Measurements from ENCODE around the gene ZNF296.

Gene ZNF296

DNA sequence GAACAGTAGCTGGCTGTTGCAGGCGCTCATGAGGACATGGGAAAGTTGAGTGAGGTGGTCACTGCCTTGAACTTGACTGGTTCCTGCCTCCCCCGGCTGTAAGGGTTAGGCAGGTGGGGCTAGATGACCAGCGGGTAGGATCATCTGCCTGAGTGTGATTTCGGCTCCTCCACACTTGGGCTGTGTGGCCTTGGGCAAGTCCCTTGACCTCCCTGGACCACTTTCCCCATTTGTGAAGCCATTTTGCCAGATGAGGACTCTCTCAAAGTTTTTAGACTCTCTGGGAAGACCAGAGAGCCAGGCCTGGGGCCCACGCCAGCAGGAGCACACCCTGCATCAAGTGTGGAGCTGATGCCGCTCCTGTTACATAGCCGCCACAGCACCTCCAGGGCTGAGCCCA is 26.2 kb upstream of the ZNF296 start:
- peaks cover 32 to 33% of the 10 kb centered on the region in 2 donors for H3K4me1 ChIP-seq (ENCODE audit: control insufficient read depth in 1 of 2, insufficient read depth in 2 of 2, low read length in 2 of 2)
- no peaks in the 10 kb centered on the region for H3K9me3 ChIP-seq (ENCODE audit: control insufficient read depth in 1 of 2, low read length in 2 of 2)
- H3K27me3 ChIP-seq (ENCODE audit: low read depth, low read length) = no peaks in the 10 kb centered on the region
- H3K27ac ChIP-seq (ENCODE audit: low read length) = no peak overlapping the region
- H3K36me3 ChIP-seq (ENCODE audit: control insufficient read depth in 1 of 2, insufficient read depth in 2 of 2, low read length in 2 of 2) = no peaks in the 10 kb centered on the region
- H3K4me3 ChIP-seq (ENCODE audit: low read depth in 1 of 2, low read length in 2 of 2) = no peak overlapping the region

DNA sequence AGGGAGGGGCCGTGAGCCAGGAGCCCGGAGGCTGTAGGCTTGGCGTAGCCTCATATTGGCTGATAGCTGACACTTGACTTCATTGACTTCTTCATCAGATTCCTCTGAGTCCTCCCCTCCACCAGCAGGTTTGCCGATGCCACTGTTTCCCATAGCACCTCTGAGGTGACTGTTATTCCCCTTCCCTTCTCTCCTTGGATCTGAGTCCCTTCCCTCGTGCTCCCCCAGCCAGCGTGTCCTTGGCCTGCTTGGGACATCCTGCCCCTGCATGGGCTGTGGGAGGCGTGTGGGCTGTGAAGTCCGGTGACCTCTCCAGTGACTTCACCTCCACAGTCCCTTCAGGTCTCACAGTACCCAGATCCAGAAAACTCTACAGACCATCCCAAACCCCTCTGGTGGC is 25.5 kb upstream of the ZNF296 start:
- peaks cover 33 to 37% of the 10 kb centered on the region in 2 donors for H3K4me1 ChIP-seq (ENCODE audit: control insufficient read depth in 1 of 2, insufficient read depth in 2 of 2, low read length in 2 of 2)
- no peak overlapping the region for H3K27ac ChIP-seq (ENCODE audit: low read length)
- H3K9me3 ChIP-seq (ENCODE audit: control insufficient read depth in 1 of 2, low read length in 2 of 2) = no peaks in the 10 kb centered on the region
- no peaks in the 10 kb centered on the region for H3K27me3 ChIP-seq (ENCODE audit: low read depth, low read length)
- H3K36me3 ChIP-seq (ENCODE audit: control insufficient read depth in 1 of 2, insufficient read depth in 2 of 2, low read length in 2 of 2) = no peaks in the 10 kb centered on the region
- H3K4me3 ChIP-seq (ENCODE audit: low read depth in 1 of 2, low read length in 2 of 2) = no peak overlapping the region

DNA sequence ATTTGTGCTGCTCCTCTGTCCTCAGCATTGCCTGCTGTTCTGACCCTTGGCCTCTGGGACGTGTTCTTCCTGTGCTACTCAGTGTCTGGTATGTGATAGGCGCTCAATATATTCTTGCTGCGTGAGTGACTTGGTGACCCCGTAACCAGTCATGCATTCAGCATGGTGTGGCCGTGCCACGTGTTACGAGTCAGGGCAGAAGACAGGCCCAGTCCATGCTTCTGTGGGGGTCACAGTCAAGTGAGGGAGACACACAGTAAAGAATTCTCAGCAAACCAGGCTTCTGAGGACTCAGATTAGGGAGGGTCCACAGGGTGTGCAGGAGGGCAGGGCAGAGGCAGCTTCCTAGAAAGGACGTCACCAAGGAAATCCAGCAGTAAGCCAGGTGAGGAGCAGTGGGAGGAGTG is 24.6 kb upstream of the ZNF296 start:
- H3K27ac ChIP-seq (ENCODE audit: low read length) = no peak overlapping the region
- H3K4me1 ChIP-seq (ENCODE audit: control insufficient read depth in 1 of 2, insufficient read depth in 2 of 2, low read length in 2 of 2) = peaks cover 33 to 45% of the 10 kb centered on the region in 2 donors

DNA sequence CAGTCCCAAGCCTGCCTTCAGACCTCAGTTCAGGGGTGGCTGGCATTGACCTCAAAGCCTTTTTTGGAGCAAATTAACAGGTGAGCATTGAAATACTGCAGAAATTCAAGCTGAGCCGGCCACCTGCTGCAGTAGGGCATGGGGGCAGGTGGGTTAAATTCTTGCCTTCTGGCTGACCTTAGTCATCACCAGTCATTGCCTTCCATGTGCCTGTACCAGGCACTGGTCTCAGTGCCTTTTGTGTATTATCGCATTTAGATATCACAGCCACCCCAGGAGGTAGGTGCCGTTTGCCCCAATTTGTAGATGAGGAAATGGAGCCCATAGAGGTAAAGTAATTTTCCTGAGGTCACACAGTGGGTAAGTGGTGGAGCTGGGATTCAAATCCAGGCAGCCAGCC is 23.9 kb upstream of the ZNF296 start:
- no peak overlapping the region for H3K4me3 ChIP-seq (ENCODE audit: low read depth in 1 of 2, low read length in 2 of 2)
- no peaks in the 10 kb centered on the region for H3K36me3 ChIP-seq (ENCODE audit: control insufficient read depth in 1 of 2, insufficient read depth in 2 of 2, low read length in 2 of 2)
- H3K27ac ChIP-seq (ENCODE audit: low read length) = peak overlapping the region; percentile 19
- no peaks in the 10 kb centered on the region for H3K9me3 ChIP-seq (ENCODE audit: control insufficient read depth in 1 of 2, low read length in 2 of 2)
- H3K4me1 ChIP-seq (ENCODE audit: control insufficient read depth in 1 of 2, insufficient read depth in 2 of 2, low read length in 2 of 2) = peaks cover 33 to 51% of the 10 kb centered on the region in 2 donors
- no peaks in the 10 kb centered on the region for H3K27me3 ChIP-seq (ENCODE audit: low read depth, low read length)

More for the DNA sequence above, 24.6 kb upstream of the ZNF296 start:
- Histone ChIP-seq H3K4me3 (ENCODE audit: low read depth in 1 of 2, low read length in 2 of 2) (no peak overlapping the region), H3K36me3 (ENCODE audit: control insufficient read depth in 1 of 2, insufficient read depth in 2 of 2, low read length in 2 of 2) (no peaks in the 10 kb centered on the region), H3K9me3 (ENCODE audit: control insufficient read depth in 1 of 2, low read length in 2 of 2) (no peaks in the 10 kb centered on the region), H3K27me3 (ENCODE audit: low read depth, low read length) (no peaks in the 10 kb centered on the region)

DNA sequence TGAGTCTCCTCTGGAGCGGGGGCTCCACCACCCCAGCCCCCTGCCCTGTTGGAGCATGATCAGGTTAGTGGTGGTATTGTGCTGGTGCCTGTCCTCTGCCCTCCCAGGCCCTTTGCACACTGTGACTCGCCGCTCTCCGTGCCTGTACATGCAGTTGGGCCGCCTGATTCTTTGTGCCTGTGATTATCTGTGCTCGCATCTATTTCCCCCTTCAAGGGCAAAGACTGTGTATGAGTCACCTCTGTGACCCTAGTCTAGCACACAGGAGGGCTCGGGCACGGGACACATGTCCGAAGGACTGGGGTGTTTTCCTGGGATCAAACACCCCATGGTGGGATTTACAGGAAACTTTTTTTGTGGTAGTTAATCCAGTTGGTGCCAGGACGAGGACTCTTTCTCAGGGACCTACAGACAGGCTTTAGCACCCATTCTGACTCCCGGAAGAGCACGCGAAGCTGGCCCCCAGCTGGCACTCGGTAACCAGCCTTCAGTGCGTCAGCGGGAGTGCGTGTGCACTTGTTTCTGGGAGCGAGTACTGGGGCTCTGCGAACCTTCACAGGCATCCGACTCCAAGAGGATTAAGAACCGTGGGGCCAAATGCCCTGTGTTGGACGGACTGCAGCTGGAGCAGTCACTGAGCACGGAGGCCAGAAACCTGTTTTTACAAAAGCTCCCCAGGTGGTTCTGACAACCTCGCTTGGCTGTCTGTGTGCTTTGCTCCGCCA is 23.4 kb upstream of the ZNF296 start:
- H3K4me1 ChIP-seq (ENCODE audit: control insufficient read depth in 1 of 2, insufficient read depth in 2 of 2, low read length in 2 of 2) = peaks cover 28 to 56% of the 10 kb centered on the region in 2 donors
- no peaks in the 10 kb centered on the region for H3K9me3 ChIP-seq (ENCODE audit: control insufficient read depth in 1 of 2, low read length in 2 of 2)

DNA sequence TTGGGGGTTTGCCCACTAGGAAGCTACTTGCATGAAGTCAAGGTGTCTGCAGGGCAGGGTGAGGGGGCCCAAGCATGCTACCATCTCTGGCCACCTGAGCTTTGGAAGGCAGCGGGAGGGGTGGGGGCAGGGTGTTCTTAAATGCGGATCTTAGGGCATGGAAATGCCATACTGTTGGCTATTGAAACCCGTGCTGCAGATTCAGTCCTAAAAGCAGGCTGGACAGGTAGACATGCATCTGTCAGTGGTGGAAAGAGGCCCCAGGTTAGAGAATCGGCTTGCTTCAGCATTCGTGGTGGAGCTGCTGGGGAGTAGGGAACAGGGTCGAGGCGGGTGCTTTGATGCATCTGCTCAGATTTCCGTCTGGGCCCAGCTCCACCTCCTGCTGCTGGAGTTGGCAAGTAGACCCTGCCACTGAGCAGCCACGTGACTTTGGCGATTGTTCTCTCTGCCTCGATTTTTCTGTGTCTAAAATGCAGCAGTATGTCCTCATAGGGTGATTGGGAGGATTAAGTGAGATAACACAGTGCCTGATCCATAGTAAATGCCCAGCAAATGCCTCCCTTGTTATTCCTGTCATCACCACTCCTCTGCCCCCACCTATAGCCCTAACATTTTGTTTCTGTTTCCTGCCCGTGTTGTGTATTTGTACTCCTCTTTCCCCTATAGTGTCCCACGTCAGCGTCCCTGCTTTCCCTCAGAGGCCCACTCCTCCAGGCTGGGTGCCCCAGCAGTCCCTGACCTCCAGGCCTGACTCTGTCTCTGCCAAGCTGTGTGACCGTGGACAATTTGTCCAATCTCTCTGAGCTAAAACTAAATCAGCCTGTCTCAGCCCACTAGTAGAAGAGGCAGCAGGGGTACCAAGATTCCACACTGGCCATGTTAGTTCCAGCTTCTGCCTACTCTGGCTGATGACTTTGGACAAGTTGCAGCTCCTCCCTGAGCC is 22.5 kb upstream of the ZNF296 start:
- Histone ChIP-seq H3K27ac (ENCODE audit: low read length) (peak overlapping the region; percentile 19), H3K4me1 (ENCODE audit: control insufficient read depth in 1 of 2, insufficient read depth in 2 of 2, low read length in 2 of 2) (peaks cover 27 to 56% of the 10 kb centered on the region in 2 donors), H3K4me3 (ENCODE audit: low read depth in 1 of 2, low read length in 2 of 2) (peak overlapping the region in 1 of 2 donors; percentile 9), H3K9me3 (ENCODE audit: control insufficient read depth in 1 of 2, low read length in 2 of 2) (no peaks in the 10 kb centered on the region), H3K36me3 (ENCODE audit: control insufficient read depth in 1 of 2, insufficient read depth in 2 of 2, low read length in 2 of 2) (no peaks in the 10 kb centered on the region), H3K27me3 (ENCODE audit: low read depth, low read length) (no peaks in the 10 kb centered on the region)

More for the DNA sequence above, 23.4 kb upstream of the ZNF296 start:
- Histone ChIP-seq H3K27me3 (ENCODE audit: low read depth, low read length) (no peaks in the 10 kb centered on the region), H3K27ac (ENCODE audit: low read length) (peak overlapping the region; percentile 19), H3K36me3 (ENCODE audit: control insufficient read depth in 1 of 2, insufficient read depth in 2 of 2, low read length in 2 of 2) (no peaks in the 10 kb centered on the region), H3K4me3 (ENCODE audit: low read depth in 1 of 2, low read length in 2 of 2) (no peak overlapping the region)

DNA sequence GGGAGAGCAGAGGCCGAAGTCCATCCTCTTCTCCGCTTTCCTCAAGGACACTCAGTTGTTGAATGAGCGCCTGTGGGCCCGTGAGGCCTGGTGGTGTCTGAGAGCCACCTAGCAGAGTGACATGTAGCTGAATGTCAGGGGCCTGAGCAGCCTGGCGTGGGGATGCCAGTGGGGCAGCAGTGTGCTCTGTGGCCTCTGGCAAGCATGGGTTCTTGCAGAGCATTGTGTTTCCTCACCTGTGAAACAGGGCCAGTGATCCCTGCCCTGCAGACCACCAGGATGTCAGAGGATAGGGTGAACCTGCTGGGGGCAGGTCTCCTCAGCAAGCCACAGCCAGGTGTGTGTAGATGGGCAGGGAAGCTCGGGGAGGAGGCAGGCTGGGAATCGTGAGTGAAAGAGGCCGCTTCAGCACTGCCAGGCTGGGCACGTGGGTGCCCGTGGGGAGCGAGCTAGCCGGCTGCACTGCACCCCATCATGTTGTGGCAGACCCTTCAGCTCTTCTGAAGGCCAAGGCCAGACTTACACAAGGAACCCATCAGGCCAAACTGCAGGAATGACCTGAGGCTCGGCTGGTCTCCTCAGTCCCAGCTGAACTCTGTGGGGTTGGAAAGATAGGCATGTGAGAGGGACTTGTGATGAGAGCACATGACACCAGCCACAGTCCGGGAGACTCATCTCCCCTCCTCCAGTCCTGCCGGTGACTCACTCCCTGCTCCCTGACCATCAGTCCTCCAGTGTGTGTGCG is 21.7 kb upstream of the ZNF296 start:
- Histone ChIP-seq H3K9me3 (ENCODE audit: control insufficient read depth in 1 of 2, low read length in 2 of 2) (no peaks in the 10 kb centered on the region), H3K27ac (ENCODE audit: low read length) (peak overlapping the region; percentile 52), H3K4me3 (ENCODE audit: low read depth in 1 of 2, low read length in 2 of 2) (peak overlapping the region in 1 of 2 donors; percentile 9), H3K27me3 (ENCODE audit: low read depth, low read length) (no peaks in the 10 kb centered on the region), H3K4me1 (ENCODE audit: control insufficient read depth in 1 of 2, insufficient read depth in 2 of 2, low read length in 2 of 2) (peaks cover 25 to 57% of the 10 kb centered on the region in 2 donors), H3K36me3 (ENCODE audit: control insufficient read depth in 1 of 2, insufficient read depth in 2 of 2, low read length in 2 of 2) (no peaks in the 10 kb centered on the region)

DNA sequence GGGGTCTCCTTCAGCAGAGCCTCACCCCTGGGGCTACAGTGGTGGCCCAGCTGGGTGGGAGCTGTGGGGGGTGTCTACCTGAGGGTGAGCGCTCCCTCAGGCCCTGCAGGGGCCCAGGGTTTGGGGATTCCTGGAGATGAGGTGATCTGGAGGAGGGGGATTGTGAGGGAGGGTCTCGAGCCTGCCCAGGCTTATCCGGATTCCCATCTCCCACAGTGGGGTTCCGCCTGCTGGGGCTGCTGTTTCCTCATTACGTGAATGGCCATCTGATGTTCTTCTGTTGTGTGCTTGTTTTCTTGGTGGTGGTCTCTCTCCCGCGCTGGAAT is 21.1 kb upstream of the ZNF296 start:
- Histone ChIP-seq H3K36me3 (ENCODE audit: control insufficient read depth in 1 of 2, insufficient read depth in 2 of 2, low read length in 2 of 2) (no peaks in the 10 kb centered on the region), H3K4me1 (ENCODE audit: control insufficient read depth in 1 of 2, insufficient read depth in 2 of 2, low read length in 2 of 2) (peaks cover 25 to 57% of the 10 kb centered on the region in 2 donors), H3K4me3 (ENCODE audit: low read depth in 1 of 2, low read length in 2 of 2) (no peak overlapping the region), H3K27me3 (ENCODE audit: low read depth, low read length) (no peaks in the 10 kb centered on the region), H3K9me3 (ENCODE audit: control insufficient read depth in 1 of 2, low read length in 2 of 2) (no peaks in the 10 kb centered on the region), H3K27ac (ENCODE audit: low read length) (peak overlapping the region; percentile 52)

DNA sequence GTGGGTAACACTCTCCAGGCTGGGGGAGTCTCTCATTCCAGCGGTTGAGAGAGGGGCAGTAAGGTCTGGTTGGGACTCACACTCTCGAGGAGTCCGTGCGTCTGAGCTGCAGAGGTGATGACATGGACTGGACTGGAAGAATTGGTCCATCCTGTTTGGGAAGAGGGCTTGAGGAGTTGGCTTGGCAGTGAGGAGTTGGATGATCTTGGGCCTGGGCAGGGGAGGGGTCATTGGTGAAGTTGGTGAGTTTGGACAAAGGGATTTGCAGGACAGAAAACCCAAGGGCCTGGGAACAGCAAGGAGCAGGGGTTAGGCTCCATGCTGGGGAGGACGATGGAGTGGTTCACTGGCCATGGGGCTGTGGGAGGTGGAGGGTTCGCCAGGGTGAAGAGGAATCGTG is 20.4 kb upstream of the ZNF296 start:
- H3K4me3 ChIP-seq (ENCODE audit: low read depth in 1 of 2, low read length in 2 of 2) = no peak overlapping the region
- H3K9me3 ChIP-seq (ENCODE audit: control insufficient read depth in 1 of 2, low read length in 2 of 2) = no peaks in the 10 kb centered on the region
- H3K4me1 ChIP-seq (ENCODE audit: control insufficient read depth in 1 of 2, insufficient read depth in 2 of 2, low read length in 2 of 2) = peaks cover 25 to 57% of the 10 kb centered on the region in 2 donors
- H3K27ac ChIP-seq (ENCODE audit: low read length) = no peak overlapping the region
- H3K36me3 ChIP-seq (ENCODE audit: control insufficient read depth in 1 of 2, insufficient read depth in 2 of 2, low read length in 2 of 2) = no peaks in the 10 kb centered on the region
- H3K27me3 ChIP-seq (ENCODE audit: low read depth, low read length) = no peaks in the 10 kb centered on the region

DNA sequence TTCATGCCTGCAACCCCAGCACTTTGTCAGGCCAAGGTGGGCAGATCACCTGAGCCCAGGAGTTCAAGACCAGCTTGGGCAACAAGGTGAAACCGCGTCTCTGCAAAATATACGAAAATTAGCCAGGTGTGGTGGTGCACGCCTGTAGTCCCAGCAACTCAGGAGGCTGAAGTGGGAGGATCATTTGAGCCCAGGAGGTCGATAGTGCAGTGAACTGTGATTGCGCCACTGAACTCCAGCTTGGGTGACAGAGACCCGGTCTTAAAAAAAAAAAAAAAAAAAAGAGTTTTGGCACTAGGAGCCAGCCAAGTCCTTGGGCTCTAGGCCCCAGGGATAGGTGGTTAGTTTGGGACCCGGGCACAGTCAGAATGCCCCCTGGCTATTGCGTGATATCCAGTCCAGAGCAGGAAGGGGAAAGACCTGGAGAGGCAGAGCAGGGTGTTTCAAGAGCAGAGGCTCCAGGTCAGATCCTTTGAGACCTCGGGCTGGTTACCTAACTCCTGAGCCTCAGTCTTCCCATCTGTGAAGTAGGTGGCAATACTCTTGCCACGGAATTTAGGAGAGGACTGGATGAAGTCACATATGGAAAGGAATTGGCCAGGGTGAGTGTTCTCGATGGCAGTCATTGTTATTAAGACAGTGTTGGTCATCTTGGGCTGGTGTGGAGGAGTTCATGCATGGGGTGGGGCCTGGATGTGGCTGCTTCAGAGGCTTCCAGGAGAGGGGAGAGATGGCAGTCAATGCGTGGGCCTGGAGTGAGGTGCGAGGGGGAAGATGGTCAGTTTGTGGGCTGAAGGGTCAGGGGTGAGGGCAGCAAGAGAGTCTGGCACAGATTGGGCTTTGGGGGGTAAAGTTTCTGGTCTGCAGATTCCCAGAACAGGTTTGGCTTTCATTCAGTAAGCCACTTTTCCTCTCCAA is 19.5 kb upstream of the ZNF296 start:
- Histone ChIP-seq H3K27ac (ENCODE audit: low read length) (no peak overlapping the region), H3K4me1 (ENCODE audit: control insufficient read depth in 1 of 2, insufficient read depth in 2 of 2, low read length in 2 of 2) (peaks cover 25 to 62% of the 10 kb centered on the region in 2 donors), H3K9me3 (ENCODE audit: control insufficient read depth in 1 of 2, low read length in 2 of 2) (no peaks in the 10 kb centered on the region), H3K27me3 (ENCODE audit: low read depth, low read length) (no peaks in the 10 kb centered on the region), H3K36me3 (ENCODE audit: control insufficient read depth in 1 of 2, insufficient read depth in 2 of 2, low read length in 2 of 2) (no peaks in the 10 kb centered on the region), H3K4me3 (ENCODE audit: low read depth in 1 of 2, low read length in 2 of 2) (no peak overlapping the region)
